ENCODE data around the gene ALG2.

Gene ALG2

GRCh38 chr9:99193466-99193821 lies 28.3 kb downstream of the ALG2 start:
- TF ChIP-seq CTCF (IDR thresholded peaks at IDR 0.05; ENCODE audit: low read length, missing control alignments), result no peak

GRCh38 chr9:99192786-99193465 lies 28.8 kb downstream of the ALG2 start:
- DNase-seq (ENCODE audit: low read depth), result peak; percentile 7
- H3K4me3 ChIP-seq (replicated peaks; ENCODE audit: low read depth, low read length), result no peak overlapping the region
- TF ChIP-seq CTCF (IDR thresholded peaks at IDR 0.05; ENCODE audit: low read length, missing control alignments), result peak; percentile 35

More at GRCh38 chr9:99193466-99193821, 28.3 kb downstream of the ALG2 start:
- H3K4me3 ChIP-seq (replicated peaks; ENCODE audit: low read depth, low read length), result no peak overlapping the region
- no peak for DNase-seq (ENCODE audit: low read depth)

GRCh38 chr9:99190597-99191283 lies 31.0 kb downstream of the ALG2 start:
- no peak overlapping the region for H3K4me3 ChIP-seq (replicated peaks; ENCODE audit: low read depth, low read length)
- no peak for DNase-seq (ENCODE audit: low read depth)
- TF ChIP-seq CTCF (IDR thresholded peaks at IDR 0.05; ENCODE audit: low read length, missing control alignments), result no peak

GRCh38 chr9:99189887-99190596 lies 31.7 kb downstream of the ALG2 start:
- DNase-seq (ENCODE audit: low read depth), result no peak
- TF ChIP-seq CTCF (IDR thresholded peaks at IDR 0.05; ENCODE audit: low read length, missing control alignments), result no peak
- H3K4me3 ChIP-seq (replicated peaks; ENCODE audit: low read depth, low read length), result no peak overlapping the region

- DNase-seq (ENCODE audit: low read depth), result no peak
- TF ChIP-seq CTCF (IDR thresholded peaks at IDR 0.05; ENCODE audit: low read length, missing control alignments), result no peak
- H3K4me3 ChIP-seq (replicated peaks; ENCODE audit: low read depth, low read length), result no peak overlapping the region
Observed at GRCh38 chr9:99189186-99189585, 32.6 kb downstream of the ALG2 start.

- no peak overlapping the region for H3K4me3 ChIP-seq (replicated peaks; ENCODE audit: low read depth, low read length)
- TF ChIP-seq CTCF (IDR thresholded peaks at IDR 0.05; ENCODE audit: low read length, missing control alignments), result no peak
- no peak for DNase-seq (ENCODE audit: low read depth)
Observed at GRCh38 chr9:99187311-99187710, 34.4 kb downstream of the ALG2 start.
